GM12872 (cell line): Measurements from ENCODE around the gene METRN.
A peak's percentile ranks its signal among the peaks of the same experiment; 100 is the strongest.

ENCODE experiments used
- CTCF ChIP-seq: IDR thresholded peaks from 3 replicates; pipeline ENCODE4 v1.5.1; 2011; ENCODE audit warnings: low read depth, mild to moderate bottlenecking, low read length, moderate library complexity; ENCODE audit not compliant: insufficient read depth

The METRN gene

GRCh38 chr16:714558-715476, at the start of gene METRN:
Gene METRN (plus strand): TSS chr16:715118. CDS start chr16:715290, 172 bp downstream.
- TF ChIP-seq CTCF = no peak

- TF ChIP-seq CTCF = no peak
These were observed 48.3 kb upstream of the METRN start for GRCh38 chr16:666572-666971.

GRCh38 chr16:667113-667779, 47.7 kb upstream of the METRN start:
- TF ChIP-seq CTCF = no peak

- TF ChIP-seq CTCF = peak; percentile 79
These were observed 47.0 kb upstream of the METRN start, which contains the start of gene RHOT2 for GRCh38 chr16:667780-668518. Gene RHOT2 (plus strand): TSS chr16:668132. CDS start chr16:668200, 68 bp downstream.

GRCh38 chr16:668519-669171, 46.3 kb upstream of the METRN start:
- no peak for TF ChIP-seq CTCF

GRCh38 chr16:669666-670065, 45.3 kb upstream of the METRN start:
- no peak for TF ChIP-seq CTCF
